A375 (cell line): ENCODE results near the gene KRT222. TPM values are rescaled to one million over a fixed set of nuclear protein-coding genes. Genes with fewer than 3 reads are reported as not detected.

Source experiments
- total RNA-seq: library from RNA; depleted of rRNA; stranded (reverse); fragments of >200 nt; shearing (Covaris generic); gene quantifications from 2 replicates; pipeline ENCODE4 v1.2.3, GENCODE V29; 2014; rRNA removed

KRT222 gene
- not detected in 2 replicates for total RNA-seq

GRCh38 chr17:40664582-40665333 lies at the start of gene KRT222:
Gene KRT222 (minus strand): TSS chr17:40665177. CDS start chr17:40665099, 78 bp downstream.

GRCh38 chr17:40703652-40704051 lies 38.7 kb upstream of the KRT222 start, which contains the start of gene KRT24:
Gene KRT24 (minus strand): TSS chr17:40703752. CDS start chr17:40703693, 59 bp downstream.

GRCh38 chr17:40647624-40648383 lies 17.2 kb downstream of the KRT222 start, which contains the start of gene SMARCE1:
Gene SMARCE1 (minus strand): TSS chr17:40647818. CDS start chr17:40645802, 2,016 bp downstream.

Other genes with a start within 250 kb of the KRT222 start
- gene TOP2A, start 247.3 kb downstream of the KRT222 start, total RNA-seq: 127 and 132 TPM in 2 replicates
- gene IGFBP4, start 221.7 kb downstream of the KRT222 start, total RNA-seq: 40.4 and 43.1 TPM in 2 replicates
- gene TNS4, start 163.6 kb downstream of the KRT222 start, total RNA-seq: 0.08 and 0.27 TPM in 2 replicates
- gene CCR7, start 99.7 kb downstream of the KRT222 start, total RNA-seq: not detected in 2 replicates
- gene SMARCE1, start 17.4 kb downstream of the KRT222 start, total RNA-seq: 90.3 and 93.7 TPM in 2 replicates
- gene KRT24, start 38.6 kb upstream of the KRT222 start, total RNA-seq: not detected in 2 replicates
- gene KRT25, start 90.2 kb upstream of the KRT222 start, total RNA-seq: not detected in 2 replicates
- not detected in 2 replicates for gene KRT26, start 107.0 kb upstream of the KRT222 start, total RNA-seq
- gene KRT27, start 117.4 kb upstream of the KRT222 start, total RNA-seq: not detected in 2 replicates
- gene KRT28, start 134.8 kb upstream of the KRT222 start, total RNA-seq: not detected in 2 replicates
- gene KRT10, start 157.4 kb upstream of the KRT222 start, total RNA-seq: 30.4 and 38.5 TPM in 2 replicates
- gene KRT12, start 202.0 kb upstream of the KRT222 start, total RNA-seq: 1.6 and 3.4 TPM in 2 replicates
- gene KRT20, start 220.1 kb upstream of the KRT222 start, total RNA-seq: 0.08 TPM in 1 of 2 replicates, not detected in the other